ENCODE data around the gene STARD7.
"Not testable (repeated sequence)": the region's sequence is repeated elsewhere in the genome, so short reads cannot be mapped to it uniquely, and the experiment has no call there.

STARD7 gene

DNA sequence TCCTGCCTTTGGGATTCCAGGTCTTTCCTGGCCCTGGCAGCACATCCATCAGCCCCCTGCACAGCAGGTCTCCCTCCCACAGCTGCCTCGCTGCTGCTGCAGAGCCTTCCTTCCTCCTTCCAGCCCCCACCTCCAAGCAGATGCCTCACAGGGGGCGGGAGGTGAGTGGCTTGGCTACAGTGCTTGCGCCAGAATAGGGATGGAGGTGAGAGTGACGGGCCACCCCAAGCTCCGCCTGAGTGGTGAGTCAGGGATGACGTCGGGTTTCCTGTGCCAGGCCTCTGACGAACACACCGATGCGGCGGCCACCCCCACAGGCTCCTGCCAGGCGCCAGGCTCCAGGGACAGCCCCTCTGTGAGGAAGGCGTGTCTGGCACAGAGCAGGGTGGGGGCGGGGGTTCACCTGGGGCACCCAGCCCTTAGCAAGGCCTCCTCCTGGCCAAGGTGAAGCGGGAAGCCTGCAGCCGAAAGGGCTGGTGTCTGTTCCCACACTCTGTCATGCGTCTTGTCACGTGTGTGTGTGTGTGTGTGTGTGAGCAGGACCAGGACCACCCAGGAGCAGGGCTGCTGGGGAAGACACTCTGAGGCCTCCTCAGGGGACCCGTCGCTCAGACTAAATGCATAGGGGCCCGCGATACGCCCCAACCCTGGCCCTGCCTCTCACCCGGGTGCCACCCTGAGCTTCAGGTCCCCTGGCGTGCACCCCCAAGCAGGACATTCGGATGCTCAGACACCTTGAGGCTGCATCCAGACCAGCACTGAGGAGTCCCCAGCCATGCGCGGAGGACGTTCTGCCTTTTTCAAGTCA, 60.0 kb downstream of the STARD7 start:
- DNase-seq (ENCODE audit: low read depth, low spot score) = peak; percentile 91

DNA sequence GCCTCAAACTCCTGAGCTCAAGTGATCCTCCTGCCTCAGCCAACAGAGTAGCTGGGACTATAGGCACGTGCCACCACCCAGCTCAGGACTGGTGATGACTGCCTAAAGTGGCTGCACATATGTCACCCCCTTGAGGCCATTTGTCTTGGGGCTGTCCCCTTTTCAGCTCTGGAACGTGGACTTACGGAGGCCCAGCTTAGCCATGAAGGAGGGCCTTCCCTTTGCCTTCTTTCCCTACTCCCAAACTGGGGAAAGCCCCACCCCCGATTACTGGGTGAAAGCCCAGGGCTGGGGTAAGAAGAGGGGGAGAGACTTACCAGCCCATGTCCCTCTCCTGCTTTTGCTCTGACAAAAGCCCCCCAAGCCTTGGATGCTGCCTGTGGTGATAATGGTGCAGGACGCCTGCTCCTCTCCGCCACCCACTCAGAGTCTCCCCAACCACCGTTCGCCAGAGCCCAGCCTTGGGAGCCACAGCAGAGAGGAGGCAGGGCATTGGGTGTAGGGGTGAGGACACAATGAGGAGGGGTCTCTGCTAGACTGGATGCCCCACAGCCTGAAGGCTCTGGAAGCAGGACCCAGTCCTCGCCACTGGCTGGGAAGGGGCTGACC, 60.9 kb downstream of the STARD7 start:
- no peak for DNase-seq (ENCODE audit: low read depth, low spot score)

DNA sequence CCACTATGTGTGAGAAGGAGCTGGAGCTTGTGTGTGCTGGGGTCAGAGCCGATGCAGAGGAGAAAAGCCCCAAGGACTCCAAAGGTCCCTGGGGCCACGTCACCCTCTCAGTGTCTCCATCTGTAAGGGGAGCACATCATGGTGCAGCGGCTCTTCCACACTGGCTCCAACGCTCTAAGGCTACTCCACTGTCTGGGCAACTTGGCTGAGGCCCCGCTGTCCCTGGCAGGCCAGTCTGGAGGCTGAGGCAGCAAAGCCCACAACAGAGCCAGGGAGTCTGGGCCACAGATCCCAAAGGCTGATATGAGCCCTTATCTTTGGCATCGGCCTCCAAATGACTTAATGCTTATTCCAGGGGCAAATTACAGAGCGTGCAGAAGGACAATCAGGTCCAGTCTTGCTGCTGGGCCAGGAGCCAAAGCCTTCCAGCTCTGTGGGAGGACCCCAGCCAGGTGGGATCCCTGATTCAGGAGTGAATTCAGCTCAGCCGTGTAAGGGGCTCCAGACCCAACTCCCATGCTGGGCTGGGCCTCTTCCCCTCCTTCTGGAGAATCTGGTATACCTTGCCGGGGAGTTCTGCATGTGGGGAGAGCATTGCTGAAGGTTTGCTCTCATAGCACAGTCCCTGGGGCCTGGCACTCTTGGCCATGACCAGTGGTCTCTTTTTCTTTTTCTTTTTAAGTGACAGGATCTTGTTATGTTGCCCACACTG, 61.6 kb downstream of the STARD7 start:
- no peak for DNase-seq (ENCODE audit: low read depth, low spot score)

DNA sequence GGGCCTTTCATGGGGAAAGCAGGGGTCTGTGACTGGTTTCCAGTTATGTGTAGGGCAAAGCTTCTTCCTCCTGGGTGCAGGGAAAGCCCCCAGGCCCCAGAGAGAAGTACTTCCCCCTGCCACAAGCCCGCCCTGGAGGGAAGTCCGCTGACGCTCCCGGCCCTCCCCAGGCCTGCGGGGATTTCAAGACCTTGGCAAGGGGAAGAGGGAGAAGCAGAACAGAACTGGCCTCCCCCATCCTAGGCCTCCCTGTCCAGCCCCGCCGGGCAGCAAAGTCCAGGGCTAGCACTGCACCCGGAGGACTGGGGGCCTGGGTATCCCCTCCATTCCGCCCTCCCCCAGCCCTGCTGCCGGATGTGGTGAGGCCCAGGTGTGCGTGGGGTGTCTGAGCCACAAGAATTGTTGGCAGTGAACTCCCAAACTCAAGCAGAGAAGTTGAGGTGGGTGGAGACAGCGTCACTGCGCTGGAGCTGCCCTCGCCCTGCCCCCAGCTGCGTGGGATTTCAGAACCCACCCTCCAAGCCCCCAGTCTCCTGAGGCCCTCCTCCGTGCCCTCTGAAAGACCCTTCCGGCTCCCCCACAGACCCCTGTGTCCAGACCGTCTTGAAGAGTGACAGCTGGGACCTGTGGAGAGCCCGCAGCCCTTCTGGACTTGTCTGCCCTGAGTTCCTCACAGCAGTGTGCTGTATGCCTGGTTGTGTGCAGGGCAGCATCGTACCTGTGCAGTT, 62.3 kb downstream of the STARD7 start:
- DNase-seq (ENCODE audit: low read depth, low spot score) = peak; percentile 82

DNA sequence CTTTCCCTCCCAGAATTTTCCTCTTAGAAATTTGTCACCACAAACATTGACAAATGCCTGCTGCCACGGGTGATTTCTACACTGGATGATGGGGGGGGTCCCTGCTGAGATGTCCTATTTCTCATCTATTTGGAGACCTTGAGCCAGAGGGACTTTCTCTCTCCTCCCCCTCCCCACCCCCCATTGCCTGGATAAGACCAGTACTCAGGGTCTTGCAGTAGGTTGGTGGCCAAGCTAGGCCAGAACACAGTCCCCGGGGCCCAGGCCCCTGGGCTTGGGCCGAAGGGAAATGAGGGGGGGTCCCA, 62.8 kb downstream of the STARD7 start:
- no peak for DNase-seq (ENCODE audit: low read depth, low spot score)

DNA sequence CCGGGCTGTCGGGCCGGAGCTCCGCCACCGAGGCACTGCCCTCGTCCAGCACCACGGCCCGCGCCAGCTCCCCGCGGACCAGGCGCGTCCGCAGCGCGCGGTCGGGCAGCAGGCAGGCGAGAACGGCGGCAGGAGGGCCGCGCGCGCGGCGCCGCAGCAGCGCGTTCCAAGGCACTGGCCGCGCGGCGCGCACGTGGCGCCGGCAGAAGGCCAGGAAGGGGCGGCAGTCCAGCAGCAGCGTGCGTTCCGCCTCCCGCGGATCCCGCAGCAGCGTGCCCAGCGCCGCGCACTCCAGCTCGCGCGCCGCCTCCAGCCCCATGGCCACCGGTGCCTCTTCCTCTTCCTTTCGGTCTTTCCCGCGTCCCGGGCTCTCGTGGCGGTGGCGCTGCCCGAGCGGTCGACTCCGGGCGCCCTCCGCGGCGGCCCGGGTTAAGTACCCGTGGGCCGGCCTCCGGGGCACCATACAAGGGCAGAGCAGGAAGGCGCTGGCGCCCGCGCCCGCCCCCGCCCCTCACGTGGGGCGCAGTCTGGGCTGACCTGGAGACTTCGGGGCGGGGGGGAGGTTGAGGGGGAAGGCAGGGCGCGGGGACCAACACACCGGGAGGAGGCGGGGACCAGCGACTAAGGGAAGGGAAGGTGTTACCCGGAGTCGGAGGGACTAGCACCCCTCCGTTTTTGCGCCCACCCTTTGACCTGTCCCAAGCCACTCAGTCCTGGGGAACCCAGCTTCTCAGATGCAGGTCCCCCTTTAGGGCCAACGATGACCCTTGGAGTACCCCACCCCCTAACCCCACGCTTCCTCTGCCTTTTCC, 63.4 kb downstream of the STARD7 start, which contains the start of gene DUSP2:
Gene DUSP2 (minus strand): TSS at position 405 of the 812 bp plus-strand sequence. CDS start 86 bp downstream, at position 319.
- peak; percentile 81 for DNase-seq (ENCODE audit: low read depth, low spot score)

DNA sequence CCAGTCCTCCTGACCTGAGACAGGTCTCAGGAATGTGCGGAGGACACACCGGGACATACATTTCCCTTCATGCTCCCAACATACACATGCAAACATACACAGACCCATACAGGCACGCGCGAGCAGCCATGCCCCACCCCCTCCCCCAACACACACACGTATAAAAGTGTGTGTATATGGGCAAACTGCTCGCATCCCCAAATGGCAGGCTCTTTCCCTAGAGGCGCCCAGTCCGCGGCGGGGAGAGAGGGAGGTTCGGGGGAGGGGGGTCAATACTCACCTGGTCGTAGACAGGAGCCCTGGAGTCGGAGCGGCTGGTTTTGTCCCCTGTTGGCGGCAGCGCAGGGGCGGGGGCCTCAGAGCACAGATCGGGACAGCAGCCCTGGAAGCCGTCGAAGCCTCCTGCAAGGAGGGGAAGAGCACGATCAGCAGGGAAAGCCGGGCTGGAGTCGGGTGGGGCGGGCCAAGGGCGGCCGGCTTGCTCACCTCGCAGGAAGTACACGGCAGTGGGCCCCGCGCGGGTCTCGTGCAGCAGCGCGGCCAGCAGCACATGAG, 64.1 kb downstream of the STARD7 start:
- DNase-seq (ENCODE audit: low read depth, low spot score) = no peak

DNA sequence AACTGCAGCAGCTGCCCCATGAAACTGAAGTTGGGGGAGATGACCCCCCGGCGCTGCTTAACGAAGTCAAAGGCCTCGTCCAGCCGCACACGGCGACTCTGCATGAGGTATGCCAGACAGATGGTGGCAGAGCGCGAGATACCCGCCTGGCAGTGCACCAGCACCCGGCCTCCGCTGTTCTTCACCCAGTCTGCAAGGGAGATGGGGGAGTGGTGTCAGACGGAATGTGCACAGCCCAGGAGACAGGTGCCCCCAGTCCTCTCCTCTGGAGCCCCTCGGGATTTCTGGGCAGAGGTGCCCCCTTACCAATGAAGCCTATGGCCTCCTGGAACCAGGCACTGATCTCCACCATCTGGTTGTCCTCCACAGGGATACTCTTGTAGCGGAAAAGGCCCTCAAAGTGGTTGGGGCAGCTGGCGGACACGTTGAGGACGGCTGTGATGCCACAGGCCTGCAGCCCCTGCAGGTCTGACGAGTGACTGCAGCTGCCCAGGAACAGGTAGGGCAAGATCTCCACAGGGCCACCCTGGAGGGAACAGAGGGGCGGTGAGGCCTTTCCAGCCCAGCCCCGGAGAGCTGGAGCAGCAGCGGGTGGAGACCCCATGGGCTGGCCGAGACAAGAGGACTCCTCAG, 64.7 kb downstream of the STARD7 start:
- no peak for DNase-seq (ENCODE audit: low read depth, low spot score)

DNA sequence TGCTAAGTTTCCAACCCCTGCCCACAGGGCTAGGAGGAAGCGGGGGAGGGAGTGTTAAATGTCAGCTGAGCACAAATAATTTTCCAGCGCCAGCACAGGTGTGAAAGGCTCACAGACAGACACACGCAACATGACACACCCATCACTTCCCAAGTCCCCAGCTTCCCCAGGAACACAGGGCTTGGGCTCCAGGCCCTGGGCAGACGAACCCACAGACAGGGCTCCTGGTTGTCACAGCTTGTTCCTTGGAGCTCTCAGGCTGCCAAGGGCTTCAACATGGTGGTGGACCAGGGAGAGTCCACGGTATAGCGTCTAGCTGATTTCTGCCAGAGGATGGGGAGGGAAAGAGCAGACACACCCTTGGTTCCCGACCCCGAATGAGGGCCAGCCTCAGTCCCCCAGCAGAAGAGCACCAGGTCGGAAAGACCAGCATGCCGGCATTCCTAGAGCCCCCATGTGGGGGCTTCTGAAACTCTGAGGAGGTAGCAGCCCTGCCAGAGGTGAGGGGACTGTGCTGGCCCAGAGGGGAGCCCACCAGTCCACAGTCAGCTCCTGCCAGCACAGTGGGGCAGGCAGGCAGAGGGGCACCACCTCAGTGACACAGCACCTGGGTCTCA, 65.3 kb downstream of the STARD7 start:
- no peak for DNase-seq (ENCODE audit: low read depth, low spot score)

DNA sequence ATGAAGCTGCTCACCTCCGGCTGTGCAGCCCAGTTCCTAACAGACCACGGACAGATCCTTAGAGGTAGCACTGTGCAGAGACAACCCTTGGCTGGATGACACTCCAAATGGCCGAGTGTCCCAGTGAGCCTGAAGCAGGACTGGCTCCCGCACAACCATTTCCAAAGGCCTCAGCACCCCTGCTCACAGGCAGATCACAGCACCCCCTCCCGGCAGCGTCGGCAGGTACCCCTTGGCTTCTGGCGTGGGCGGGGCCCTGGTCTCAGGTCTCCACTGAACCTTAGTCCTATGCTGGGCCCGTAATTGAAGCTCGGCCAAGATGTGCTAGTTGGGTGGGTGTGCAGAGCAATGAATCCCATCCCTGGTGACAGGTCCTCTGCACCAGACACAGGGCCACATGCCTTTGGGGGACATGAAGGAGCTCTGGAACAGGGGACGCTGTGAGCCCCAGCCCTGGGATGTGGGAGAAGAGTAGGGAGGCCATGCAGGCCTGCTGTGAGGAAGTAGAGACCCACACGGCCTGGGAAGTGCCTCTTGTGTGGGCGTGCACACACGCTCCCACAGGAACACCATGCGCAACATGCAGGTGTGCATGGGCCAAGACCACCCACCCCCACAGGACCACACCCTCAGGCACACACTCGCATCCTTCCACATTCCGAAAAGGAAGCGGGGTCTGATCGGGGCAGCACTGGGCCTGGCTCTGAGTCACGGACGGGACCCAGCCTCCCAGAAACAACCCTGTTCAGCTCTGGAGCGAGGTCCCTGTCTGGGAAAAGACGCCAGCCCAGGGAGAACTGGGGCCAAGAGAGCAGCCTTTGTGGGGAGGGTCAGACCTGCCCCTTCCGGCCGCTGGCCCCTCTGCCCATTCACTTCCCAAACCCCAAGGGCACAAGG, 66.2 kb downstream of the STARD7 start:
- peak; percentile 53 for DNase-seq (ENCODE audit: low read depth, low spot score)

DNA sequence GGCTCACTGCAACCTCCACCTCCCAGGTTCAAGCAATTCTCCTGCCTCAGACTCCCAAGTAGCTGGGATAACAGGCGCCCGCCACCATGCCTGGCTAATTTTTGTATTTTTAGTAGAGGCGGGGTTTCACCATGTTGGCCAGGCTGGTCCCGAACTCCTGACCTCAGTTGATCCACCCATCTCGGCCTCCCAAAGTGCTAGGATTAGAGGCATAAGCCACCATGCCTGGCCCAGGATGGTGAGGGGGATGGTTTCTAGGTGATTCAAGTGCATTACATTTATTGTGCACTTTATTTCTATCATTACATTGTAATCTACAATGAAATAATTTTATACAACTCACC, 67.0 kb downstream of the STARD7 start:
- DNase-seq (ENCODE audit: low read depth, low spot score) = not testable (repeated sequence)

DNA sequence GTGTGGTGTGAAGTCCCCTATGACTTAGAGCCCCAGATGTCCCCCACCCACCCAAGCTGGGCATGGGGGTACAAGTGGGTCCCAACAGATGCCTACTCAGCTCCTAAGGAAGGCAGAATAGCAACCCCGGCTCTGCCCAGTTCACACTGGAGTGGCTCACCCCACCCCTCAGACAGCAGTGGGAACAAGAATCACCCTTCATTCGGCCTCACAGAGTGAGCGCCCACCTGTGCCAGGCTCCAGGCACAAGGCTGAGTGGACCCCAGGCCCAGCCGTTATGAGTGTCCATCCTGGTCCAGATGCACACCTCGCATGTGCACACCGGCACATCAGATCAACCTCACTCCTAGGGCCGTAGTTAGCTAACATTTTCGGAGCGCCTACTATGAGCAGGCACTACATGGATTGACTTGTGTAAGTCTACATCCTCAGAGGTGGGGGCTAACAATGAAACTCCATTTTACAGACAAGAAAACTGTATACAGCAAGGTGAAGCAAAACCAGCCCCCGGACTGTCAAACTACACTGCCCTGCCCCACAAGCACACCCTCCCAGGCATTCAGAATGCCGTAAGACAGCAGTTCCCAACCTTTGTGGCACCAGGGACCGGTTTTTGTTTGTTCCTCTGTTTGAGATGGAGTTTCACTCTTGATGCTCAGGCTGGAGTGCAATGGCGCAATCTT, 67.5 kb downstream of the STARD7 start:
- no peak for DNase-seq (ENCODE audit: low read depth, low spot score)

DNA sequence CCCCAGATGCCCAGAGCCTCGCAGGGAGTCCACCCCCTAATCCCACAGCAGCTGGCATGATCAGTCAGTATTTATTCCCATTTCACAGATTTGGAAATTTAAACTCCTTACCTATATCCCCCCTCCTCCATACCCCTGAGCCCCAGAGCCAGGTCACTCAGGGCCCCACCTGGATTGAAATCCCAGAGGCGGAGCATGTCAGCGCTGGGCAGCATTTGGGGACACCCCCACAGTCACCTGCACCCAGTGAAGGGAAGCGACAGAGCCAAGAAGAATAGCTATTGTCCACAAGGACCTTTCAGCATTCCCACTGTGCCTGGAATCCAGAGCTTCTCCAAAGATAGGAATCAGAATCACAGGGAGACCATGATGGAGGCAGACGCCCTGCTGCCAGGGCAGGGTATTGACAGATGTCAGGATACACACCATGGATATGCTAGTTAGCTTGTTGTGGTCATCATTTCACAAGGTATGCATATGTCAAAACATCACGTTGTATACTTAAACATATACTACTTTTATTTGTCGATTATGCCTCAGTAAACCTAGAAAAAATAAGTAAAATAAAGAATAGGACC, 69.4 kb downstream of the STARD7 start:
- DNase-seq (ENCODE audit: low read depth, low spot score) = no peak

DNA sequence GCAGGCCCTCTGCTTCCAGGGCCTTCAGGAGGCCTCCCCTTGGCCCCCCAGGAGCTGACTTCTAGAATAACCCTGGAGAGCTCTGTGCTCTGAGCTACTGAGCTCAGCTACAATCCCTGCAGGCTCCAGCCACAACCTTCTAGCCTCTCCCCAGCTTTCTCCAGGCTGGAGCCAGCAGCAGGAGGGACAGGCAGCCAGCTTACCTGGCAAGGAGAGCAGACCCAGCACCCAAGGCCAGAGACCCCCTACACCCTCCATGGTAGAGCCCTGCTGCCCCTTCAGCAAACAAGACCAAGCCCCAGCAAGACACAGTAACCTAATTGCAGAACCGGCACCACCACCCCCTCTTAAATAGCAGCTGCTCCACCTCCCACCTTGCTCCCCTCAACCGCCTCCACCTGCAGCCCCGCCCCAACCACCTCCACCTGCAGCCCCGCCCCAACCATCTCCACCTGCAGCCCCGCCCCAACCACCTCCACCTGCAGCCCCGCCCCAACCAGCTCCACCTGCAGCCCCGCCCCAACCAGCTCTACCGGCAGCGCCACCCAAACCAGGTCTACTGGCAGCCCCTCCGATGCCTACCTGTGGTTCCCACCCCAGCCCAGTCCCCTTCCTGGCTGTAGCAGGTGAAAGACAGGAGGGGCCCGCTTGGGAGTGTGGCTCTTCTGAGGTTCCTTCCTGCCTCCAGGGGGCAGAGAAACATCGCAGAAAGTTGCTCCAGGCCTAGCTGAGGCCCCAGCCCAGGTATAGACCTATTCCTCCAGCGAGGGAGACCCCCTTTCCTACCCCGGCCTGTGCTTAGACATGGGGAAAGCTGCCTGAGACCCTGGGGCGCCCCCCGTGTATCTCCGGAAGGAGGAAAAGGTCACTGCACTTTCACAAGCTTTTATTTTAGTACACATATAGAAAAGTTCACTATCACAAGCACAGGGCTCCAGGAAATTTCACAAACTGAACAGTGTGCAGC, 70.2 kb downstream of the STARD7 start, which contains the start of gene ASTL:
Gene ASTL (minus strand): TSS at position 324 of the 967 bp plus-strand sequence. CDS start 66 bp downstream, at position 258.
- DNase-seq (ENCODE audit: low read depth, low spot score) = peak; percentile 37

DNA sequence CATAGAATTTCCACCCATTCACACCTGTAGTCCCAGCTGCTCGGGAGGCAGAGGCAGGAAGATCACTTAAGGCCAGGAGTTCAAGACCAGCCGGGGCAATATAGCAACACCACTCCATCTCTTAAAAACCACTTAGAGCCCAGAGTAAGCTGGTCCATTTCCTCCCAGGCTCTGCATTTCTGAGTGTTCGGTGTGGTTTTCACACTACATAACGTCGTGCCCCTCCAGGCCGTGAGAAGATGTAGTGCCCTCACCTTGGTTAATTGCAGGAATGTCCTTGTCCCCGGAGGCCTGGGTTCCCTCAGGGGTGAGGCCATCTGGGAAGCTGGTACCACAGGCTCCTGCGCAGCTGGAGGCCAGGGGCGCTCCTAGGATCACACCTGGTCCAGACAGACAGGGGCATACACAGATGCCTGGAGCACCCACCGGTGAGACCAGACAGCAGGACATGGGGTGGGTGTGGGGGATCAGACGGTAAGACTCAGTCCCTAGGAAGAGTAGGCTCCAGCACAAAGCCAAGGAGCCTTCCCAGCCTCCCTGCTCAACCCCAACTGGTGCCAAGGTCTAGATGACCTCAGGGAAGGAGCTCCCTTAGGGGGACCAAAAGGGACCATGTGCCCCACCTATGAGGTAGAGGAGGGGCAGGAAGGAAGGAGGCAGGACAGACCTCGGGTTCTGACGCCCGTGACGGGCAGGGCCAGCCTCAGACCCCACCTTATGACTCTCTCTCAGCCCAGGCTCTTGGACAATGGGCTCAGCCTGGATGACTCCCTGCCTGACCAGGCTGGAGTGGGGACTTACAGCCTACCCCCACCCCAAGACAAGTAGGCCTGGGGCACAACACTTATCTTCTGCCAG, 71.1 kb downstream of the STARD7 start:
- no peak for DNase-seq (ENCODE audit: low read depth, low spot score)

Measured in activated naive CD8-positive, alpha-beta T cell treated with anti-CD3 and anti-CD28 coated beads, Interleukin-2, amount 50 U/mL, for 16 hours (primary cell).